Endometrium (tissue), 2 donors: Measurements from ENCODE around the gene DIRAS3.
"Not testable (repeated sequence)": the region's sequence is repeated elsewhere in the genome, so short reads cannot be mapped to it uniquely, and the experiment has no call there.

Experiments
- FAIRE-seq: peaks from 2 replicates; lab custom pipeline; 2012; peaks lifted over from hg19 to GRCh38; lab: Jason Lieb, UNC
- donor health status: control.
- donor health status: control.

The DIRAS3 gene

GRCh38 chr1:68049941-68050878 lies at the start of gene DIRAS3:
DIRAS3 (minus strand) TSS chr1:68050627; CDS start chr1:68047297, 3,330 bp downstream.
- no peak for FAIRE-seq

- no peak for FAIRE-seq
These were observed 43.3 kb upstream of the DIRAS3 start for GRCh38 chr1:68093737-68094136.

- FAIRE-seq, result no peak
These were observed 36.8 kb upstream of the DIRAS3 start for GRCh38 chr1:68087184-68087583.

- FAIRE-seq, result no peak
These were observed 35.3 kb upstream of the DIRAS3 start for GRCh38 chr1:68085752-68086151.

- no peak for FAIRE-seq
These were observed 33.3 kb upstream of the DIRAS3 start for GRCh38 chr1:68083686-68084085.

- FAIRE-seq, result no peak
These were observed 31.4 kb upstream of the DIRAS3 start for GRCh38 chr1:68081775-68082283.

GRCh38 chr1:68078647-68079046 lies 28.2 kb upstream of the DIRAS3 start:
- no peak for FAIRE-seq

GRCh38 chr1:68074472-68074871 lies 24.0 kb upstream of the DIRAS3 start:
- no peak for FAIRE-seq

- no peak for FAIRE-seq
These were observed 15.3 kb upstream of the DIRAS3 start for GRCh38 chr1:68065766-68066165.

- not testable (repeated sequence) for FAIRE-seq
These were observed 7.6 kb upstream of the DIRAS3 start for GRCh38 chr1:68058053-68058452.

- no peak for FAIRE-seq
These were observed 7.1 kb upstream of the DIRAS3 start for GRCh38 chr1:68057564-68057963.

- FAIRE-seq, result no peak
These were observed 6.6 kb upstream of the DIRAS3 start for GRCh38 chr1:68057050-68057449.

GRCh38 chr1:68051475-68051874 lies 1.0 kb upstream of the DIRAS3 start:
- no peak for FAIRE-seq

- no peak for FAIRE-seq
These were observed 2.8 kb downstream of the DIRAS3 start for GRCh38 chr1:68047659-68048026.

- FAIRE-seq, result no peak
These were observed 3.4 kb downstream of the DIRAS3 start for GRCh38 chr1:68046885-68047658.

- FAIRE-seq, result no peak
These were observed 4.0 kb downstream of the DIRAS3 start for GRCh38 chr1:68046423-68046822.

GRCh38 chr1:68045511-68046180 lies 4.8 kb downstream of the DIRAS3 start:
- FAIRE-seq, result no peak

GRCh38 chr1:68043443-68044090 lies 6.9 kb downstream of the DIRAS3 start:
- FAIRE-seq, result no peak

GRCh38 chr1:68036946-68037345 lies 13.5 kb downstream of the DIRAS3 start:
- no peak for FAIRE-seq

GRCh38 chr1:68029444-68029843 lies 21.0 kb downstream of the DIRAS3 start:
- FAIRE-seq, result no peak

- FAIRE-seq, result no peak
These were observed 21.9 kb downstream of the DIRAS3 start for GRCh38 chr1:68028566-68028965.
